Measurements from ENCODE around the gene KRT73.

KRT73 gene

GRCh38 chr12:52600941-52601481, 17.3 kb downstream of the KRT73 start, which contains the start of gene KRT72:
Gene KRT72 (minus strand): TSS chr12:52601463. CDS start chr12:52601452, 11 bp downstream.
- TF ChIP-seq TEAD4 (IDR thresholded peaks at IDR 0.05) (no peak), REST (IDR thresholded peaks at IDR 0.05; ENCODE audit: low read depth) (no peak), USF1 (IDR thresholded peaks at IDR 0.05) (no peak), RAD21 (IDR thresholded peaks at IDR 0.05; ENCODE audit: low read depth) (no peak), EGR1 (IDR thresholded peaks at IDR 0.05) (no peak), TCF12 (IDR thresholded peaks at IDR 0.05; ENCODE audit: low read depth) (no peak), CEBPB (IDR thresholded peaks at IDR 0.05) (no peak), CREB1 (IDR thresholded peaks at IDR 0.05; ENCODE audit: low read depth) (no peak)

GRCh38 chr12:52600475-52600874, 17.9 kb downstream of the KRT73 start:
- no peak for TF ChIP-seq REST (IDR thresholded peaks at IDR 0.05; ENCODE audit: low read depth)
- TF ChIP-seq CEBPB (IDR thresholded peaks at IDR 0.05), result no peak
- TF ChIP-seq ZBTB7A (IDR thresholded peaks at IDR 0.05; ENCODE audit: low read depth), result no peak
- no peak for TF ChIP-seq TEAD4 (IDR thresholded peaks at IDR 0.05)
- TF ChIP-seq MAX (IDR thresholded peaks at IDR 0.05), result no peak
- TF ChIP-seq RAD21 (IDR thresholded peaks at IDR 0.05; ENCODE audit: low read depth), result no peak
- TF ChIP-seq USF1 (IDR thresholded peaks at IDR 0.05), result no peak
- TF ChIP-seq YY1 (IDR thresholded peaks at IDR 0.05; ENCODE audit: low read depth), result no peak
- no peak for TF ChIP-seq TCF12 (IDR thresholded peaks at IDR 0.05; ENCODE audit: low read depth)
- no peak for TF ChIP-seq FOXM1 (IDR thresholded peaks at IDR 0.05; ENCODE audit: borderline replicate concordance, low read depth)
- TF ChIP-seq EP300 (IDR thresholded peaks at IDR 0.05; ENCODE audit: borderline replicate concordance), result no peak
- no peak for TF ChIP-seq NFIC (IDR thresholded peaks at IDR 0.05)
- TF ChIP-seq CREB1 (IDR thresholded peaks at IDR 0.05; ENCODE audit: low read depth), result no peak
- TF ChIP-seq TAF1 (IDR thresholded peaks at IDR 0.05; ENCODE audit: low read depth), result no peak

- TF ChIP-seq ZBTB7A (IDR thresholded peaks at IDR 0.05; ENCODE audit: low read depth), result no peak
- no peak for TF ChIP-seq CEBPB (IDR thresholded peaks at IDR 0.05)
- TF ChIP-seq TEAD4 (IDR thresholded peaks at IDR 0.05), result no peak
- TF ChIP-seq EP300 (IDR thresholded peaks at IDR 0.05; ENCODE audit: borderline replicate concordance), result no peak
- TF ChIP-seq REST (IDR thresholded peaks at IDR 0.05; ENCODE audit: low read depth), result no peak
- TF ChIP-seq CREB1 (IDR thresholded peaks at IDR 0.05; ENCODE audit: low read depth), result no peak
- no peak for TF ChIP-seq YY1 (IDR thresholded peaks at IDR 0.05; ENCODE audit: low read depth)
- no peak for TF ChIP-seq USF1 (IDR thresholded peaks at IDR 0.05)
- no peak for TF ChIP-seq FOXM1 (IDR thresholded peaks at IDR 0.05; ENCODE audit: borderline replicate concordance, low read depth)
- TF ChIP-seq RAD21 (IDR thresholded peaks at IDR 0.05; ENCODE audit: low read depth), result no peak
- TF ChIP-seq MAX (IDR thresholded peaks at IDR 0.05), result no peak
- no peak for TF ChIP-seq EGR1 (IDR thresholded peaks at IDR 0.05)
- no peak for TF ChIP-seq NFIC (IDR thresholded peaks at IDR 0.05)
- no peak for TF ChIP-seq TAF1 (IDR thresholded peaks at IDR 0.05; ENCODE audit: low read depth)
- TF ChIP-seq TCF12 (IDR thresholded peaks at IDR 0.05; ENCODE audit: low read depth), result no peak
Observed at GRCh38 chr12:52600071-52600470, 18.3 kb downstream of the KRT73 start.

GRCh38 chr12:52598966-52599365, 19.4 kb downstream of the KRT73 start:
- TF ChIP-seq EP300 (IDR thresholded peaks at IDR 0.05; ENCODE audit: borderline replicate concordance), result no peak
- no peak for TF ChIP-seq FOXM1 (IDR thresholded peaks at IDR 0.05; ENCODE audit: borderline replicate concordance, low read depth)
- no peak for TF ChIP-seq USF1 (IDR thresholded peaks at IDR 0.05)
- no peak for TF ChIP-seq CREB1 (IDR thresholded peaks at IDR 0.05; ENCODE audit: low read depth)
- no peak for TF ChIP-seq EGR1 (IDR thresholded peaks at IDR 0.05)
- TF ChIP-seq CEBPB (IDR thresholded peaks at IDR 0.05), result no peak
- no peak for TF ChIP-seq YY1 (IDR thresholded peaks at IDR 0.05; ENCODE audit: low read depth)
- TF ChIP-seq NFIC (IDR thresholded peaks at IDR 0.05), result no peak
- TF ChIP-seq TEAD4 (IDR thresholded peaks at IDR 0.05), result no peak
- no peak for TF ChIP-seq ZBTB7A (IDR thresholded peaks at IDR 0.05; ENCODE audit: low read depth)
- TF ChIP-seq TAF1 (IDR thresholded peaks at IDR 0.05; ENCODE audit: low read depth), result no peak
- no peak for TF ChIP-seq RAD21 (IDR thresholded peaks at IDR 0.05; ENCODE audit: low read depth)
- no peak for TF ChIP-seq TCF12 (IDR thresholded peaks at IDR 0.05; ENCODE audit: low read depth)
- no peak for TF ChIP-seq MAX (IDR thresholded peaks at IDR 0.05)

All from Ishikawa (cell line).